GM23338 (cell line): Measurements from ENCODE around the gene PPP4R2. TPM values are rescaled to one million over a fixed set of nuclear protein-coding genes. Genes with fewer than 3 reads are reported as not detected.

Experiments
- ATAC-seq: fragments of 200-7000 bp; cut with Tn5 transposase; 3 replicates; pipeline ENCODE4 v1.9.1; 2020
- DNase-seq: peaks from one replicate; pipeline ENCODE4 v3.0.0-alpha.2; 2015; ENCODE audit warnings: low spot score
- H2AFZ ChIP-seq: fragments of 200-600 bp; sonication (generic); 2 replicates; pipeline ENCODE4 v1.8.0; 2016; ENCODE audit warnings: antibody characterized with exemption, mild to moderate bottlenecking, moderate library complexity
- H3F3A ChIP-seq: fragments of 200-600 bp; sonication (generic); replicated peaks from 2 replicates; pipeline ENCODE4 v1.8.0; 2017; ENCODE audit warnings: antibody characterized with exemption, mixed run types, low read depth
- H3K27ac ChIP-seq: fragments of 200-600 bp; sonication (generic); 2 replicates; pipeline ENCODE4 v1.6.1; 2016; ENCODE audit warnings: low read depth
- H3K27me3 ChIP-seq: fragments of 200-600 bp; sonication (generic); 2 replicates; pipeline ENCODE4 v1.8.0; 2016; ENCODE audit warnings: mild to moderate bottlenecking, mixed run types, moderate library complexity; ENCODE audit not compliant: insufficient read depth
- H3K36me3 ChIP-seq: fragments of 200-600 bp; sonication (generic); 2 replicates; pipeline ENCODE4 v1.8.0; 2016; ENCODE audit warnings: mild to moderate bottlenecking; ENCODE audit not compliant: insufficient read depth
- H3K4me1 ChIP-seq: fragments of 200-600 bp; sonication (generic); 2 replicates; pipeline ENCODE4 v1.8.0; 2016; ENCODE audit warnings: mild to moderate bottlenecking, moderate library complexity; ENCODE audit not compliant: insufficient read depth
- H3K4me2 ChIP-seq: fragments of 200-600 bp; sonication (generic); 2 replicates; pipeline ENCODE4 v1.7.1; 2017; ENCODE audit warnings: mixed run types
- H3K4me3 ChIP-seq: fragments of 200-600 bp; sonication (generic); 2 replicates; pipeline ENCODE4 v1.6.1; 2016; ENCODE audit warnings: mixed run types
- H3K79me2 ChIP-seq: fragments of 200-600 bp; sonication (generic); replicated peaks from 2 replicates; pipeline ENCODE4 v1.8.0; 2017; ENCODE audit warnings: mild to moderate bottlenecking; ENCODE audit not compliant: insufficient read depth
- H3K9me2 ChIP-seq: fragments of 200-600 bp; sonication (generic); 2 replicates; pipeline ENCODE4 v1.8.0; 2017; ENCODE audit not compliant: insufficient read depth
- H4K20me1 ChIP-seq: fragments of 200-600 bp; sonication (generic); replicated peaks from 2 replicates; pipeline ENCODE4 v1.8.0; 2017; ENCODE audit warnings: mild to moderate bottlenecking; ENCODE audit not compliant: insufficient read depth
- H3K27ac Mint-ChIP-seq: 2 replicates; pipeline ENCODE4 v1.8.0; 2020; ENCODE audit warnings: inconsistent platforms, mild to moderate bottlenecking, moderate library complexity, mixed read lengths
- H3K27me3 Mint-ChIP-seq: 3 replicates; pipeline ENCODE4 v1.8.0; 2022; ENCODE audit warnings: low read depth, mild to moderate bottlenecking, moderate library complexity, mixed read lengths, inconsistent platforms; ENCODE audit not compliant: insufficient read depth, poor library complexity
- H3K36me3 Mint-ChIP-seq: 3 replicates; pipeline ENCODE4 v1.8.0; 2021; ENCODE audit warnings: low read depth, mild to moderate bottlenecking, inconsistent platforms, moderate library complexity, mixed read lengths
- H3K4me1 Mint-ChIP-seq: 3 replicates; pipeline ENCODE4 v1.8.0; 2020; ENCODE audit warnings: mild to moderate bottlenecking, inconsistent platforms, mixed read lengths
- H3K4me3 Mint-ChIP-seq: 3 replicates; pipeline ENCODE4 v1.8.0; 2021; ENCODE audit warnings: moderate library complexity, mild to moderate bottlenecking, inconsistent platforms, mixed read lengths
- H3K9me3 Mint-ChIP-seq: 3 replicates; pipeline ENCODE4 v1.8.0; 2020; ENCODE audit warnings: moderate library complexity, mild to moderate bottlenecking, inconsistent platforms, mixed read lengths
- CREB1 ChIP-seq: fragments of 250-450 bp; sonication (Bioruptor Pico); IDR thresholded peaks from 2 replicates; pipeline ENCODE4 v1.5.0; 2020; ENCODE audit warnings: low read depth, mild to moderate bottlenecking, moderate library complexity
- ETS1 ChIP-seq: IDR thresholded peaks from 2 replicates; pipeline ENCODE4 v1.6.1; 2016; ENCODE audit warnings: antibody characterized with exemption
- EZH2 ChIP-seq: fragments of 200-600 bp; sonication (generic); IDR thresholded peaks from one replicate; pipeline ENCODE4 v1.8.0; 2017; ENCODE audit warnings: antibody characterized with exemption, mild to moderate bottlenecking, low read depth; ENCODE audit not compliant: unreplicated experiment
- EZH2phosphoT487 ChIP-seq: fragments of 200-600 bp; sonication (generic); IDR thresholded peaks from one replicate; pipeline ENCODE4 v1.8.1; 2018; ENCODE audit warnings: antibody characterized with exemption; ENCODE audit not compliant: unreplicated experiment
- NANOG ChIP-seq: IDR thresholded peaks from 2 replicates; pipeline ENCODE4 v1.6.1; 2016; ENCODE audit warnings: antibody characterized with exemption, borderline replicate concordance
- POLR2AphosphoS5 ChIP-seq: IDR thresholded peaks from 2 replicates; pipeline ENCODE4 v1.6.1; 2016; ENCODE audit warnings: antibody characterized with exemption, low read depth
- REST ChIP-seq: IDR thresholded peaks from one replicate; pipeline ENCODE4 v1.6.1; 2018; ENCODE audit warnings: antibody characterized with exemption; ENCODE audit not compliant: unreplicated experiment
- STAT1 ChIP-seq: IDR thresholded peaks from one replicate; pipeline ENCODE4 v1.6.1; 2016; ENCODE audit warnings: antibody characterized with exemption; ENCODE audit not compliant: unreplicated experiment
- ZNF114 ChIP-seq: fragments of 250-450 bp; sonication (Bioruptor Pico); IDR thresholded peaks from 2 replicates; pipeline ENCODE4 v1.5.0; 2020; ENCODE audit warnings: mild to moderate bottlenecking, moderate library complexity
- ZNF331 ChIP-seq: fragments of 250-450 bp; sonication (Bioruptor Pico); IDR thresholded peaks from 2 replicates; pipeline ENCODE4 v1.5.0; 2020; ENCODE audit warnings: low read depth, mild to moderate bottlenecking, moderate library complexity
- ZNF462 ChIP-seq: fragments of 250-450 bp; sonication (Bioruptor Pico); IDR thresholded peaks from 2 replicates; pipeline ENCODE4 v1.5.0; 2020; ENCODE audit warnings: mild to moderate bottlenecking, moderate library complexity
- polyA plus RNA-seq: library from polyadenylated mRNA; unstranded; fragments of >200 nt; fragmentation: Nextera tagmentation; extraction: Ambion mirVana; gene quantifications from 2 replicates; pipeline ENCODE4 v1.2.1, GENCODE V29; 2016
- total RNA-seq: library from RNA; depleted of rRNA; stranded (reverse); fragments of >200 nt; shearing (Covaris generic); gene quantifications from 2 replicates; pipeline ENCODE4 v1.2.3, GENCODE V29; 2014

PPP4R2 gene
- total and polyA plus RNA-seq, 2 experiments from 2014 or later, result 62.7 to 117 TPM

- Mint-ChIP-seq H3K4me3 (no peak overlapping the region), H3K27ac (no peak overlapping the region), H3K4me1 (peaks cover 14% of the 10 kb centered on the region), H3K27me3 (peaks cover 7% of the 10 kb centered on the region), H3K36me3 (no peaks in the 10 kb centered on the region), H3K9me3 (no peaks in the 10 kb centered on the region)
- H3K27me3 ChIP-seq, result no peaks in the 10 kb centered on the region
- H3K4me1 ChIP-seq, result peaks cover 10% of the 10 kb centered on the region
- H3K4me2 ChIP-seq, result no peak overlapping the region
- H3K79me2 ChIP-seq, result no peaks in the 10 kb centered on the region
- no peak overlapping the region for H3K27ac ChIP-seq
- no peaks in the 10 kb centered on the region for H3F3A ChIP-seq
- H4K20me1 ChIP-seq, result no peaks in the 10 kb centered on the region
- no peak overlapping the region for H3K4me3 ChIP-seq
- no peaks in the 10 kb centered on the region for H3K9me2 ChIP-seq
- no peak for TF ChIP-seq POLR2AphosphoS5
- no peak overlapping the region for H2AFZ ChIP-seq
- H3K36me3 ChIP-seq, result no peaks in the 10 kb centered on the region
- DNase-seq (no peak), ATAC-seq (peak; percentile 79)
Observed at GRCh38 chr3:72957297-72957696, 39.3 kb upstream of the PPP4R2 start.

- no peak overlapping the region for H3K27ac ChIP-seq
- H3K79me2 ChIP-seq, result no peaks in the 10 kb centered on the region
- peaks cover 10% of the 10 kb centered on the region for H3K4me1 ChIP-seq
- DNase-seq (no peak), ATAC-seq (no peak)
- H3K9me3 Mint-ChIP-seq, result no peaks in the 10 kb centered on the region
- H3K4me3 Mint-ChIP-seq, result no peak overlapping the region
- H3K9me2 ChIP-seq, result no peaks in the 10 kb centered on the region
- no peaks in the 10 kb centered on the region for H3K36me3 ChIP-seq
- no peaks in the 10 kb centered on the region for H4K20me1 ChIP-seq
- no peak overlapping the region for H3K4me2 ChIP-seq
- no peak overlapping the region for H3K4me3 ChIP-seq
- no peaks in the 10 kb centered on the region for H3K27me3 ChIP-seq
- no peak overlapping the region; the same call in 1 of the 2 replicates for H3K27ac Mint-ChIP-seq
- H2AFZ ChIP-seq, result no peak overlapping the region
- H3K4me1 Mint-ChIP-seq, result peaks cover 14% of the 10 kb centered on the region
- H3K27me3 Mint-ChIP-seq, result peaks cover 7% of the 10 kb centered on the region
- no peaks in the 10 kb centered on the region for H3F3A ChIP-seq
- H3K36me3 Mint-ChIP-seq, result no peaks in the 10 kb centered on the region
- TF ChIP-seq POLR2AphosphoS5, result no peak
- TF ChIP-seq REST, result no peak
- TF ChIP-seq CREB1 (CRISPR knock-in tag), result no peak
- TF ChIP-seq EZH2phosphoT487, result no peak
- TF ChIP-seq STAT1, result no peak
- no peak for TF ChIP-seq NANOG
- no peak for TF ChIP-seq ZNF462
- no peak for TF ChIP-seq EZH2
- no peak for TF ChIP-seq ZNF114 (CRISPR knock-in tag)
- TF ChIP-seq ETS1, result no peak
- TF ChIP-seq ZNF331 (CRISPR knock-in tag), result no peak
Observed at GRCh38 chr3:72959336-72959735, 37.3 kb upstream of the PPP4R2 start.
